Measurements from ENCODE around the gene LRG1. TPM values are rescaled to one million over a fixed set of nuclear protein-coding genes. Genes with fewer than 3 reads are reported as not detected.

LRG1 gene, protein sequence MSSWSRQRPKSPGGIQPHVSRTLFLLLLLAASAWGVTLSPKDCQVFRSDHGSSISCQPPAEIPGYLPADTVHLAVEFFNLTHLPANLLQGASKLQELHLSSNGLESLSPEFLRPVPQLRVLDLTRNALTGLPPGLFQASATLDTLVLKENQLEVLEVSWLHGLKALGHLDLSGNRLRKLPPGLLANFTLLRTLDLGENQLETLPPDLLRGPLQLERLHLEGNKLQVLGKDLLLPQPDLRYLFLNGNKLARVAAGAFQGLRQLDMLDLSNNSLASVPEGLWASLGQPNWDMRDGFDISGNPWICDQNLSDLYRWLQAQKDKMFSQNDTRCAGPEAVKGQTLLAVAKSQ
- total RNA-seq = 328 TPM

DNA sequence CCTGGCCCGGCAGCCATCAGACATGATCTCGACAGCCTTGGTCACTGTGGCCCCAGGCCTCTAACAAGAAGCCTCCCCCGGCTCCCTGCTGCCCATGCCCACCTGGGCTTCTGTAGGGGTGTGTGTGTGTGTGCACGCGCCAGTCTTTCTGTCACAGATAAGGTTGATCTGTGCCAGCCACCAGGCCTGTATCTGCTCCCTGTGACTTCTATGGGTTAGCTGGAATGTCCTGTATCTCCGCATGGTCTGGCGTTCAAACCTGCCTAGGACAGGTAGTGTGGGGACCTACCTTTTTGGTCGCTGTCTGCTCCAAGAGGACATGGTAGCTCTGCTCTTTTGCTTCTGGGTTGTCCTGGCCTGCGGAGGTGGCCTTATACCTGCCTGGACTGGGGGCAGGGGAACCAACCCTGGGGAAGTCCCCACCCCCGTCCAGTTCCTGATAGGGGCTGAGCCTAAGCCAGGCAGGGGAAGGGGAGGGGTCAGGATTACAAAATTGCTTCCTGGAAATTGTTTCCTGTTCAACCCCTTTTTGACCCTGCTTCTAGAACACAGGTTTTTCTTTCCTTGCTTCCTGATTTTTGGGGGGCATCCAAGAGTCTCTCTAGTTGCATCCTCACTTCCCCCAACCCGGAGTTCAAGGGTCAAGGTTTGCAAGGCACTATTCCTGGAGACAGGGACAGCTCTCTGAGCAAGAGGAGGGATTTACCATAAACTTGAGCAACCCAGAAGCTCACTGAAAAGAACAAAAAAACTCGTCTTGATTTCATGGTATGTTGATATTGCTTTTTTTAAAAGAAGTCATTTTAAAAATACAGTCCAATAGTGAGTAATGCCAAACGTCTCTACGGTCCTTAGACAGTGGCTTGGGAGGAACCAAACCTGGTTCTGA lies at the start of gene LRG1:
Gene LRG1 (minus strand): TSS at position 344 of the 889 bp plus-strand sequence. CDS start 23 bp downstream, at position 321.
- ATAC-seq (peak; percentile 69), DNase-seq (ENCODE audit: low spot score) (peak; percentile 96)

DNA sequence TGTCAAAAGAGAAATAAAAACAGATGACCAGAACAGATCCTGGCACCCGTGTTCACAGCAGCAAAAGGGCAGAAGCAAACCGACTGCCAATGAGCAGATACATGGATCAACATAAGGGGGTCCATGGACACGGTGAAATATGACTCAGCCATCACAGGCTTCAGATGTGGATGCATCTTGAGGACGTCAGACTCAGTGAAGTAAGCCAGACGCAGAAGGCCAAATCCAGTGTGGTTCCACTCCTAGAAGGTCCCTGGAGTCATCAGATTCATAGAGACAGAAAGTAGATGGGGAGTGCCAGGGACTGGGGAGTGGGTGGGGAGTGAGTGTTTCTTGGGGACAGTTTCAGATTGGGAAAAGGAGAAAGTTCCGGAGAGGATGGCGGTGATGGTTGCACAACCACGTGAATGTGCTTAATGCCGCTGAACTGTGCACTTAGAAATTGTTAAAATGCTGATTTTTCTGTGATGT lies 48.5 kb upstream of the LRG1 start:
- DNase-seq (ENCODE audit: low spot score) = no peak
- ATAC-seq = no peak

DNA sequence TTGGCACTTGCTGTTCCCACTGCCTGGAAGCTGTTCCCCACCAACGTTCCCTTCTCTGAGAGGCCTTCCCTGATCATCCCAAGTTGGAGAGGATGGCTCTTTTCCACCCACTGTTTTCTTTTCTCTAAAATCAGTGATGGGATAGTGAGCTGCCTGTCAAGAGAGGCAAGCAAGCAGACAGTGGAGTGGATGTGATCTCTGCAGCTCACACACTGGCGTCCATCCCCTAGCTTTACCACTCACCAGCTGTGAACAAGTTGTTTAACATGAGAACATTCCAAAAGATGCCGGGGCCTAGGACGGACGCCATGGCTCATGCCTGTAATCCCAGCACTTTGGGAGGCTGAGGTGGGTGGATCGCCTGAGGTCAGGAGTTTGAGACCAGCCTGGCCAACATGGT lies 47.7 kb upstream of the LRG1 start:
- ATAC-seq (no peak), DNase-seq (ENCODE audit: low spot score) (no peak)

DNA sequence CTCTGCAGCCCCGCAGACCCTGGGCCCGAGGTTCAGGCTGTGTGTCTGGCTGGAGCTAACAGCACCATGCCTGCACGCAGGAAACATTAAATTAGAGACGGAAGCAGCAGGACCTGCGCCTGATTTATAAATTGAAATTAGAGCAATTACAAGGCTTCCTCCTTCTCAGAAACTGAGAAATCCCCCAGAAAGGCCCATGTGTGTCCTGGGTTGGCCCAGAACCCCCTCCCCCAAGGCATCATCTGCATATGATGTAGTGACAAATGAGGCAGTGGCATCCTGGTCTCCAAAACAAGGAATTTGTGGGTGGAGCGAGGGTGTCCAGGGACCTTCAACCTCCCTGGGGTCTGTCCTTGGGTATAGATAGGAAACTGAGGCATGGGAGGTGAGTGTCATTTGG lies 46.9 kb upstream of the LRG1 start:
- ATAC-seq = no peak

DNA sequence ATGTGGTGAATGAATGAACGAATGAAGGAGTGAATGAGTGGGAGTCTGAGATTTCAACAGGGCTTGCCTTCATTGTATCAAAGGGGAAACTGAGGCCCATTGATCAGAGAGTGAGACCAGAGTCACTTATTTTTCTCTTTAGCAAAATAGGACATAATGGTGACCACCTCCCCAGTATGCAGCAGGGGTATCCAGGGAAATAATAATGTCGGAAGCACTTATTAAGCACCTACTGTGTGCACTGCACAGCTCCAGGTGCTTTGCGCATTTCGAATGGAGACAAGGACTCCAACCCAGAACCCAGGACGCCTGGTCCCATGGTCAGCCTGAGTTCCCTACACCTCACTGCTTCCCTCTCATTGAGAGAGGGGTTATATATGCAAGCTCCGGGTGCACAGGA lies 46.4 kb upstream of the LRG1 start:
- DNase-seq (ENCODE audit: low spot score) = no peak

More for the DNA sequence above, 46.9 kb upstream of the LRG1 start:
- no peak for DNase-seq (ENCODE audit: low spot score)

DNA sequence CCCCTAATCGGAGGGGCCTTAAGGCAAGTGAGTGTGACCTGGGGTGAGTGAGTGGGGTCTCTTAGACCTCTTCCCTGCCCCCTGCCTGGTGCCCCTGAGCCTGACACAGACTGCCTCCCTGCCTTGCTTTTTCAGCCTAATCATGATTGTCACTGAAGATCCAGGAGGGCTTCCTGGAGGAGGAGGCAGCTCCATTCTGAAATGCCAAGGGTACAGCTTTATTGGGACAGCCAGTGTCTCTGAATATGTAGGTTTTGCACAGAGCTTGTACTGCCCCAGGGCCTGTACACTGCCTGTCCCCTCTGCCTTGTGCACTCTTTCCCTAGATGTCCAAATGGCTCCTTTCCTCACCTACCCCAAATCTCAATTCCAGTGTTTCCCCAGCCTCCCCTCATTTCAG lies 45.7 kb upstream of the LRG1 start:
- ATAC-seq = no peak
- no peak for DNase-seq (ENCODE audit: low spot score)

More for the DNA sequence above, 46.4 kb upstream of the LRG1 start:
- no peak for ATAC-seq

DNA sequence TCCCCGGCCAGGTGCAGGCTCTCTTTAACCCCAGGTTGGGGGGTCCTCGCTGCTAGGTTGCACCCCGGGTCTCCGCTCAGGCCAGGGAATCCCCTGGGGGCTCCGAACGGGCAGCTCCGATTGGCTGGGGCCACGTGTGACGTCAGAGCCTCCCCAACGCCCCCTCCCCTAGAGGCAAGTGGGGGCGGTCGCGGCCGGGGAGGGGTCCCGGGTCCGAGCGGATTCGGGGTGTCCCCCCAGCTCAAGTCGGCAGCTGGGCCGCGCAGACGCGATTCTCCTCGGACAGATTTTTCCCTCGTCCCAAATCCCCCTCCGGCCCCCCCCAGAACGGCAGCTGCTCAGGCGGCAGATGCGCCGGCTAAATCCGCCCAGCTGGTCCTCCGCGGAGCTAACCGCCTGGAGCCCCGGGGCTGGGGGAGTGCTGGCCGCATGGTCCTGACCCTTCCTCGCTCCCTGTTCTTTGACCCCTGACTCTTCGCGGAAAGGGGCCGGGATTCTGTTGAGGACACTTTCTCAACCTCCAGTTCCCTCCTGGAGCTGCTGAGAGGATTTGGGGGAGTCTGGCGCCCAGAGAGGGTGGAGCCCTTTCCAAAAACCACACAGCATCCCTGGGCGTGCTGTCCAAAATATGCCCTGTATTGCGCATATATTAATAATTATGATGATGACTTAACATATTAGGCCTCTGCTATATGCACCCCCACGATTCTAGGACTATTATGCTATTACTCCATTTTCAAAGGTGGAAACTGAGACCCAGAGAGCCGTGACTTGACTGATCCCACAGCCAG lies 45.0 kb upstream of the LRG1 start:
- ATAC-seq (no peak), DNase-seq (ENCODE audit: low spot score) (no peak)

DNA sequence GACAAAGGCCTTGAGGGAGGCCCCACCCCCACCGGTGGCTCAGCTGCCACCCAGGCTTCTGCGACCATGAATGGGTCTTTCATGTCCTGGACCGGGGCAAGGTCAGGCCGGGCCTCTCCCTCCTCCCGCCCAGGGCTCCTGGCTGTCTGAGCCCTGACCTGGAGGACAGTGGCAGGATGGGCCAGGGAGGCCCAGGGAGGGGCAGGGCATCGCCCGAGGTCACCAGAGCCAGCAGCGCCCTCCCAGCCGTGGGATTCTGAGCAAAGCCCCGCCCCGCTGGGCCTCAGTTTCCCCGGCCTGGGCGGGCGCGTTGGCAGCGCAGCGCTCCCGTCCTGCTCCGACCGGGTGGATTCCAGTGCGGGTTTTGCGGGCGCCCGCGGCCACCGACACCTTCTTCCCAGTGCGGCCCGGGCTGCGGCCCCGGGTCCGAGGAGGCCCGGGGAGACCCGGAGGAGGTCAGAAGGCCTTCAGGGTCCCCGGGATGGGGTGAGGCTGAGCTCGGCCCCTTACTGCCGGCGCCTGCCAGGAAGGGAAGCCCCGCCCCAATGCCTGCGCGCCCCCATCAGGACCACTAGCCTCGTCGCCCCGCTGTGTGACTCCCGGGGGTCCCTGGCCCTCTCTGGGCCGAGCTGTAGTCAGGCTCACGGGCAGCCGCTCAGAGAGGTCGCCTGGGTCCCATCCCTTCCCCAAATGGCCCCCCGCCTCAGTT lies 44.3 kb upstream of the LRG1 start:
- DNase-seq (ENCODE audit: low spot score) (no peak), ATAC-seq (peak; percentile 61)

DNA sequence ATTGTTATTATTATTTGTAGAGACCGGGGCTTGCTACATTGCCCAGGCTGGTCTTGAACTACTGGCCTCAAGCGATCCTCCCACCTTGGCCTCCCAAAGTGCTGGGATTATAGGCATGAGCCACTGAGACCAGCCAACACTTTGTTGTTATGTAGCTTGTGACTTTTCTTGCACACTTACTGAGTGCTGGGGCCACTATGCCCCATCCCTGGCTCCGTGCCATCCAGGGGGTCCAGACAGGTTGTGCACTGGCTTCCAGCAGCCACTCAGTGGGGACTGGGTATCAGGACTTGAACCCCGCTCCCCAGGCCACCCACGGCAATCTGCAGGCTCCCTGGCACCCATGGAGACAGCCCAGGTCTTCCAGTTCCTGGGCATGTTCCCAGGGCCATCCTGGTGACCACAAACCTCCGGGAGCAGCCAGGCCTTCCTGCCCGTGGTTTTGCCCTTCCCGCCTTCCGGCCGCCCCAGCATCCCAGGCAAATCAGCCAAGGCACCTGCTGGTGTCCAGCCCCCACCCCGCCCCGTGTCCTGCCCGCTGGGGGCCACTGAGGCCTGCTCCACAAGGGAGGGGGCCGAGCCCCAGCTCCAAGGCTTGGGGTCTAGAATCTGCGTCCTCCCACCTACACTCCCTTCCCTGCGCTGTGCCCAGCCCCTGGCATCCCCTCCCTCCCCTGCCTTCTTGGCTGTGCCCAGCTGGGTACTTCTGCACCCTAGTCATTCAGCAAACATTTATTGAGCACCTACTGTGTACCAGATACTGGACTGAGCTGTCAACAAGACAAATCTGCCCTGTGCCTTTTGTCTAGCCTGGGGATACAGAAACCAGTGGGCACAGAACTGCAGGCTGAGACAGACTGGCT lies 43.4 kb upstream of the LRG1 start:
- no peak for DNase-seq (ENCODE audit: low spot score)
- peak; percentile 50 for ATAC-seq

DNA sequence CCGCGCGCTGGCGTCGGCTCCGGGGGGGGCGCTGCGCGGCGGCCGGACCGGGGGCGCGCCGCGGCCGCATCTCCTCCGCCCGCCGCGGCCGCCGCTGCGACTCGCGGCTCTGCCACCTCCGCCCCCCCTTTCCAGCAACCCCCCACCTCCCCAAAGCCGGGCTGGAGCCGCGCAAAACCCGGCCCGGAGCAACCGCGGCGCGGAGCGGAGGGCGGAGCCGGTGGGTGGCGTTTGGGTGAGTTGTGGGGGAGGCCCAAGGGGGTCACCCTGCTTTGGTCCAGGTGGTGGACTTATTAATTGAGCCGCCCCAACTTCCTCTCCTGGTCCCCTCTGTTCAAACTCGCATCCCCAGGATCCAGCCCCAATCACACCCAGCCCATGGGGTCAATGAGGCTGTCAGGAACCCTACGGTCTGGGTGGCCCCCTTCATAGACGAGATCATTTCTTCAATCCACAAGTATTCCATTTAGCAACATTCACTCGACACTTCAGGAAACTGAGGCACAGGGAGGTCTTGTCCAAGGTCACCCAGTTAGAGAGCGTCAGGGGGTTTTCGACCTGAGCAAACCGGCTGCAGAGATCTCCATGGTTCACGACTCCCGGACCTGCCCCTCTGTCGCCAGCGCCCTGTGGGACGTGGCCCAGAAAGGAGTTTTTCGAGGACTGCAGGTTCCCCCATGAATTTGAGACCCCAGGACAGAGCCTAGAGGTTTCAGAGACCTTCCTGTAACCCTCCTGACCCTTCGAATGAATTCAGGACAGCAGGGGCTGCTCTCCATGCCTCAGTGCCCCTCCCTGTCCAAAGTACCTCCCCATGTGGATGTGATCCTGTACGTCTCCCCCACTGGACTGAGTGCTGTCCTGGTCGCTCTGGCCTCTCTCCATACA lies 42.1 kb upstream of the LRG1 start:
- no peak for ATAC-seq
- DNase-seq (ENCODE audit: low spot score) = no peak

DNA sequence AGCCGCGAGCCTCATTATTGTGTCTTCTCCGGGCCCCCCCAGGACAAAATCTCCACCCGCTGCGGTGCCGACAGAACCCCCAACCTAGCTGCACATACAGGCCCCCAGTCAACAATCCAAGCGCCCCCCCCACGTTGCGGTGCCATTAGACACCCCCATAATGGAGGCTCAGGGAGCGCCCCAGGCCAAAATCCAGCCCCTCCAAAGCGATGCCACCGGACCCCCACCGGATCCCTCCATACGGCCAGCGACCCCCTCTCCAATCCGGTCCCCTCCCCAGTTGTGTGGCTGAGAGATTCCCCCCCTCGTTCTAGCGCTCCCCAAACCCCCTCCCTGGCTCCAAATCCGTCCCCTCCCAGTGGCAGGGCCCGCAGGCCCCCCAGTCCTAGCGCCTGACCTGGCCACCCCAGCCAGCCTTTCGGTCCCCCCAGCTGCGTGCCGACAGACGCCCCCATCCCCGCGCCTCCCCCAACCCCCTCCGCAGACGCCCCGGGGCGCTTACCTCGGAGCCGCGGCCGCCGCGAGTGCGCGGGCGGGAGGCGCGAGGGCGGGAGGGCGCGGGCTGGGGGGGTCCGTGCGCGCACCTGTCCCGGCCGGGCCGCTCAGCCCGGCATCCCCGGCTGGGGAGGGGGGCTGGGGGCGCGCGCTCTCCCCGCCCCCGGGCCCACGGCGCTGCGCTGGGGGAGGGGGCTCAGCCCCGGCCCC lies 41.3 kb upstream of the LRG1 start:
- no peak for ATAC-seq
- no peak for DNase-seq (ENCODE audit: low spot score)

DNA sequence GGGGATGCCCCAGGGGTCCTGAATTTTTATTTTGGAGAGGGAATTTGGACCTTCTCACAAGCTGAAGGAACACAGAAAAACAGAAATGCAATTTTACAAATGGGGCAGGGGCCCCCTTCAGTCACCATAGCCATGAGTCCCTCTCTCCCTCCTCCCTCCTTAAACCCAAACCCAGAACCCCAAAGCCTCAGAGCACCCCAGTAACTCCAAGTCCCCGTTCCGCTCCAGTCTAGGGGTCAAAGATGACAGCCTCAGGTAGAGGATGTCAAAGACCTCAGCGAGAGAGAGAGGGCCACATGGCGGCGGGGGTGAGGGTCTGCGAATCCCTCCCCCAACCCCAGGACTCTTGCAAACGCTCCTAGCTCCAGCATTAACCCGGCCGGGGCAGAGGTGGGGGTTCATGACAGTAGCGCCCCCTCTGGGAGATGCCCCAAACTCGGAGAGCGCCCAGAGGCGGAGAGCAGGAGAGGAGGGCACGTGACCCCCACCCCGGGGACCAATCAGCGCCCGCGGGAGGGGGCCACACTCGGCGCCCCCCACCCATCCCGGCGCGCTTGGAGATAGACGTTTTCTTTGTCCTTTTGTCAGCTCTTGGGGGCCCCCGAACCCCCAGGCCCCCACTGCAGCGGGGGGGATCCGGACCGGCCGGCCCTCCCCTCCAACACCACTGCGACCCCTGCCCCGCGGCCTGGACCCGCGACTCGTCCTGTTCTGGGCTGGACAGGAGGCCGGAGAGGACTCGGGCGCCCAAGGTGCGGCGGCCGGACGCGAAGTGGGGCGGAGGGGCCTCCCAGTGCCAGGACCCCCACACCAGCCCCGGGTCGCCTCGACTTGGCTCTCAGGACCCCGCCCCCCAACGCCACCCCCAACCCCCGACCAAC lies 40.4 kb upstream of the LRG1 start:
- ATAC-seq = no peak
- DNase-seq (ENCODE audit: low spot score) = no peak

DNA sequence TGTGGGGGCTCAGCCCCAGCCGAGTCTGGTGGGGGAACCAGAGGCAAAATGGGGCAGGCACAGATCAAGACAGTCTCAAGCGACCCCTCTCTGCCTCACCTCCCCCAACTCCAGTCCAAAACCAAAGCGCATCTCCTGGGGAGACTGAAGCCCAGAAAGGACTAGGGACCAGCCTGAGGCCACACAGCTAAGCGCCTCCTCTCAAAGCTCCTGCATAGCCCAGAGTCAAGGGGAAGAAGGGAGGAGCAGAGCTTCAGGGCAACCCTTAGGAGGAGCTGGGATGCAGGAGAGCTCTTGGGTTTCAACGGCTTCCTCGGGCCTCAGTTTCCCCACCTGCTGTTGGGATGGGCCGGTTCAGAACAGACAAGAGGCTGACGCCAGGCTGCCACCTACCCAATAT lies 39.6 kb upstream of the LRG1 start:
- ATAC-seq (no peak), DNase-seq (ENCODE audit: low spot score) (no peak)

DNA sequence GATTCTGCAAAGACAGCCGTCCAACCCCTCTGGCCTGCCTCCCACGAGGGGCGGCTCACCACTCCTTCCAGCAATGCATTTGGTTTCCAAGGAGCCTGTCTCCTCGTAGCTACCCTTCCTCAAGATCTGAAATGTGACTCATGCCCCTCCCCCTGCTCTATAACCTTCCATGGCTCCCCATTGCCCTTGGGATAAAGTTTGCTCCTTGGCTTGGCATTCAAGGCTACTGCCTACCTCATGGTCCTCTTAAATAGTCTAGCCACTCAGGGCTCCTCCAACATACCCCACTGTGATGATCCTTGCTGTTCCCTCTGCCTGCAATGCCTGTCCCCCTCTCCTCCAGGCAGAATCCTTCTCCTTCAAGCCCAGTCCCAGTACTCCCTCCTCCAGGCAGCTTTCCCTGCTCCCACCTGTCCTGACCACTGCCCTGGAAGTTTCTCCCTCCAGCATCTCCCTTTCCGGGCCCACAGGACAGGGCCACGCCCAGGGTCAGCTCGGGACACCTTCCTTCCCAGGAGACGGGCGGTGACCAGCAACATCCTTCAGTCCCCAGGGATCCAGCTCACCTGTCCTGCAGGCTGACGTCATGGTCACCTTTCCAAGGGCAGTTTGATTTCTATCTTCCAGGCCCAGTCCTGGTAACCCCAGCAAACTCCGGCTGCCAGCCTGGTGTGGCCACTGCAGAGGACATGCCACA lies 38.9 kb upstream of the LRG1 start:
- ATAC-seq (no peak), DNase-seq (ENCODE audit: low spot score) (no peak)

DNA sequence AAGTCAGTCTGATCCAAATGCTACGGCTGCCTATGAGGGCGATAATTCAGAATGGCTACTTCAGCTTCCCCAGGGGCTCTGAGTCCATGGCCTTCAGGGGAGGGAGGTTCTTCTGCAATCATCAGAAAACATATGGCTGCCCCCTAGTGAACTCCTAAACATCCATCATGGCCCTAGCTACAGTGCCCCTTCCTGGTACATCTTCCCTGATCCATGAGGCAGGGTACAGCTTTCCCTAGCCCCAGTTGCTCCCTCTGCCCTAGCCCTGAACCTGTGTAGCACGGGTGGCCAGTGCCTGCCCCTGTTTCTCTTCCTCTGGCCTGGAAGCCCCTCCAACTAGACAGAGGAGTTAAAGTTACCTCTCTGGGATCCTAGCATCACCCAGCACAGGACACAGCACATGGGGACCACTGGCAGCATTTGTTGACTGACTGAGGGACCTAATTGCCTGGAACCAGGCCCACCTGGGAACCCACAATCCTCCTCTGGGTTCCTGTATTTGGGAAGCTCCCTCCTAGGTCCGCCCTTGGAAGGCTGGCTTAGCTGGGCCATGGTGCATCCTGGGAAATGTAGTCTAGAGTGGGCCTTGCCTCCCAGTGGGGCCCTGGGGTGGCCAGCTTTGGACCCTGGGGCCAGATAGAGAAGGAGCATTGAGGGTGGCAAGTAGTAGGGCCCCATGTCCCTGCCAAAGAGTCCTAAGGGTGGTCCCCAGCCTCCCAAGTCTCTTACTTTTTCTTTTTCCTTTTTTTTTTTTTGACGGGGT lies 37.4 kb upstream of the LRG1 start:
- ATAC-seq (peak; percentile 31), DNase-seq (ENCODE audit: low spot score) (no peak)
